Thyroid gland (tissue), 4 donors: ENCODE data around the gene FAM3D.

Experiments
- POLR2A ChIP-seq, 2 donors: fragments of 450-650 bp; IDR thresholded peaks; one replicate each; pipeline ENCODE4 v1.6.1; 2017; ENCODE audit warnings: antibody characterized with exemption in 2 of 2, mild to moderate bottlenecking in 2 of 2, moderate library complexity in 1 of 2
- TF ChIP-seq, protein P1 (sequence below), 6 experiments: fragments of 200-600 bp in 3 of 6; fragments of 450-650 bp in 3 of 6; sonication (generic) in 3 of 6; IDR thresholded peaks; one replicate each; pipeline ENCODE4 v1.5.1; 2016 to 2019; ENCODE audit warnings: antibody characterized with exemption in 6 of 6, mild to moderate bottlenecking in 2 of 6, inconsistent platforms in 1 of 6, moderate library complexity in 1 of 6

DNA sequence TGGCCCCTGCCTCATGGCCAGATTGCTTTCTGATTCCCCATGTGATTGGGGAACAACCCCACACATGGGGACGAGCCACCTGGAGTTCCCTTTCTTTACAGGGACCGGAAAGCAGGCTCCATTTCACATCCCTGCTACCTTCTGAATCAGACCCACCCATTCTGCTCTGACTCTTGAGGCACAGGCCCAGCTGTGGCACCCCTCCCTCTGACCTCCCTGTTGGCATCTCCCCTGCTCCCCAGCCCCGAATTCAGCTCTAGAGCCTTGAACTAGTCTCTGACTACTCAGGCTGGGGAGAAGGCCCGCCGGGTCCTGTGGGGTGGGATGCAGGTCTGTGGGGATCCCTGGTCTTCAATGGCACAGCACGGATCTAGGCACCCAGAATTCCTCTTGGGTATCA is 12.1 kb downstream of the FAM3D start:
- TF ChIP-seq POLR2A (IDR thresholded peaks at IDR 0.05): no peak
- TF ChIP-seq, protein P1, sequence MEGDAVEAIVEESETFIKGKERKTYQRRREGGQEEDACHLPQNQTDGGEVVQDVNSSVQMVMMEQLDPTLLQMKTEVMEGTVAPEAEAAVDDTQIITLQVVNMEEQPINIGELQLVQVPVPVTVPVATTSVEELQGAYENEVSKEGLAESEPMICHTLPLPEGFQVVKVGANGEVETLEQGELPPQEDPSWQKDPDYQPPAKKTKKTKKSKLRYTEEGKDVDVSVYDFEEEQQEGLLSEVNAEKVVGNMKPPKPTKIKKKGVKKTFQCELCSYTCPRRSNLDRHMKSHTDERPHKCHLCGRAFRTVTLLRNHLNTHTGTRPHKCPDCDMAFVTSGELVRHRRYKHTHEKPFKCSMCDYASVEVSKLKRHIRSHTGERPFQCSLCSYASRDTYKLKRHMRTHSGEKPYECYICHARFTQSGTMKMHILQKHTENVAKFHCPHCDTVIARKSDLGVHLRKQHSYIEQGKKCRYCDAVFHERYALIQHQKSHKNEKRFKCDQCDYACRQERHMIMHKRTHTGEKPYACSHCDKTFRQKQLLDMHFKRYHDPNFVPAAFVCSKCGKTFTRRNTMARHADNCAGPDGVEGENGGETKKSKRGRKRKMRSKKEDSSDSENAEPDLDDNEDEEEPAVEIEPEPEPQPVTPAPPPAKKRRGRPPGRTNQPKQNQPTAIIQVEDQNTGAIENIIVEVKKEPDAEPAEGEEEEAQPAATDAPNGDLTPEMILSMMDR (IDR thresholded peaks at IDR 0.05): no peak
